Choroid plexus epithelial cell (primary cell): ENCODE data around the gene CREBL2.
"Not testable (repeated sequence)": the region's sequence is repeated elsewhere in the genome, so short reads cannot be mapped to it uniquely, and the experiment has no call there.

Experiments
- DNase-seq: peaks from one replicate; pipeline ENCODE4 v3.0.0-alpha.2; 2010; ENCODE audit warnings: low read depth
- H3K4me3 ChIP-seq: 2 replicates; pipeline ENCODE4 v1.5.1; 2011; ENCODE audit warnings: low read depth, mild to moderate bottlenecking, control low read depth, low read length, moderate library complexity
- CTCF ChIP-seq: conservative IDR thresholded peaks from 2 replicates; pipeline ENCODE4 v1.5.1; 2011; ENCODE audit warnings: low read depth, mild to moderate bottlenecking, control low read depth, inconsistent platforms, low read length, moderate library complexity

Gene CREBL2

GRCh38 chr12:12642916-12643315 is 31.2 kb downstream of the CREBL2 start:
- TF ChIP-seq CTCF, result no peak
- no peak overlapping the region for H3K4me3 ChIP-seq
- DNase-seq, result no peak

- no peak overlapping the region for H3K4me3 ChIP-seq
- DNase-seq, result peak; percentile 61
- peak; percentile 67 for TF ChIP-seq CTCF
Observed at GRCh38 chr12:12645485-12645884, 33.8 kb downstream of the CREBL2 start.

DNA sequence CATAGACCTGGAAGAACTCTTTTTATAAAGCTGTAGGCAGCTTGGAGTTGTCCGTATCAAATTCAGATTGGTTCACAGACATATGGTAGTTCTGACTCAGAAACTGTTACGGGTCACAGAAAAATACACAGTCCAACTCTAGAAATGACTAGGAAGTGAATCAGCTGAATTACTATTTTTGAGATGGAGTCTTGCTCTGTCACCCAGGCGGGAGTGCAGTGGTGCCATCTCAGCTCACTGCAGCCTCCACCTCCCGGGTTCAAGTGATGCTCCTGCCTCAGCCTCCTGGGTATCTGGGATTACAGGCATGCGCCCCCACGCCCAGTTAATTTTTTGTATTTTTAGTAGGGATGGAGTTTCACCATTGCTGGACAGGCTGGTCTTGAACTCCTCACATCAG is 34.3 kb downstream of the CREBL2 start:
- not testable (repeated sequence) for H3K4me3 ChIP-seq
- DNase-seq, result peak; percentile 72

- no peak overlapping the region for H3K4me3 ChIP-seq
- DNase-seq, result no peak
- TF ChIP-seq CTCF, result no peak
Observed at GRCh38 chr12:12646483-12647072, 34.9 kb downstream of the CREBL2 start.

DNA sequence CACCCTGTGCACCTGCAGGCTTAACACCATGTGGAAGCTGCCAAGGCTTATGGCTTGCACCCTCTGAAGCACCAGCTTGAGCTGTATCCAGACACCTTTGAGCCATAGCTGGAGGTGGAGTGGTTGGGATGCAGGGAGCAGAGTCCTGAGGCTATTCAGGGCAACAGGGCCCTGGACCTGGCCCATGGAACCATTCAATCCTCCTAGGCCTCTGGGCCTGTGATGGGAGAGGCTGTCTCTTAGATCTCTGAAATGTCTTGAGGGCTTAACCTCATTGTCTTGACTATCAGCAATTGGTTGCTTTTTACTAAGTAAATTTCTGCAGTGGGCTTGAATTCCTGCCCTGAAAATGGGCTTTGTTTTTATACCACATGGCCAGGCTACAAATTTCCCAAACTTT is 36.6 kb downstream of the CREBL2 start:
- H3K4me3 ChIP-seq, result no peak overlapping the region
- DNase-seq, result no peak
- TF ChIP-seq CTCF, result no peak

- H3K4me3 ChIP-seq, result no peak overlapping the region
- no peak for DNase-seq
- TF ChIP-seq CTCF, result no peak
Observed at GRCh38 chr12:12648951-12649650, 37.4 kb downstream of the CREBL2 start.

GRCh38 chr12:12651752-12652151 is 40.1 kb downstream of the CREBL2 start:
- TF ChIP-seq CTCF, result no peak
- H3K4me3 ChIP-seq, result no peak overlapping the region
- DNase-seq, result no peak

- H3K4me3 ChIP-seq, DNase-seq: not testable (repeated sequence)
Observed at GRCh38 chr12:12652704-12653103, 41.0 kb downstream of the CREBL2 start.
